IPS-18a (cell line): ENCODE measurements around the gene GLOD4.

Source experiments
- H3K27ac ChIP-seq: one replicate; pipeline ENCODE4 v1.5.1; 2013; ENCODE audit warnings: low read length
- H3K27me3 ChIP-seq: one replicate; pipeline ENCODE4 v1.6.1; 2013; ENCODE audit warnings: mild to moderate bottlenecking, low read length; ENCODE audit not compliant: control insufficient read depth, insufficient read depth
- H3K36me3 ChIP-seq: one replicate; pipeline ENCODE4 v1.6.1; 2013; ENCODE audit warnings: low read depth, low read length; ENCODE audit not compliant: control insufficient read depth
- H3K4me1 ChIP-seq: one replicate; pipeline ENCODE4 v1.6.1; 2013; ENCODE audit warnings: low read depth, low read length; ENCODE audit not compliant: control insufficient read depth
- H3K4me3 ChIP-seq: one replicate; pipeline ENCODE4 v1.5.1; 2013; ENCODE audit warnings: low read length
- H3K9ac ChIP-seq: one replicate; pipeline ENCODE4 v1.6.1; 2013; ENCODE audit warnings: mild to moderate bottlenecking, low read length, moderate library complexity
- H3K9me3 ChIP-seq: one replicate; pipeline ENCODE4 v1.6.1; 2013; ENCODE audit warnings: low read depth, low read length; ENCODE audit not compliant: control insufficient read depth

GLOD4 gene

DNA sequence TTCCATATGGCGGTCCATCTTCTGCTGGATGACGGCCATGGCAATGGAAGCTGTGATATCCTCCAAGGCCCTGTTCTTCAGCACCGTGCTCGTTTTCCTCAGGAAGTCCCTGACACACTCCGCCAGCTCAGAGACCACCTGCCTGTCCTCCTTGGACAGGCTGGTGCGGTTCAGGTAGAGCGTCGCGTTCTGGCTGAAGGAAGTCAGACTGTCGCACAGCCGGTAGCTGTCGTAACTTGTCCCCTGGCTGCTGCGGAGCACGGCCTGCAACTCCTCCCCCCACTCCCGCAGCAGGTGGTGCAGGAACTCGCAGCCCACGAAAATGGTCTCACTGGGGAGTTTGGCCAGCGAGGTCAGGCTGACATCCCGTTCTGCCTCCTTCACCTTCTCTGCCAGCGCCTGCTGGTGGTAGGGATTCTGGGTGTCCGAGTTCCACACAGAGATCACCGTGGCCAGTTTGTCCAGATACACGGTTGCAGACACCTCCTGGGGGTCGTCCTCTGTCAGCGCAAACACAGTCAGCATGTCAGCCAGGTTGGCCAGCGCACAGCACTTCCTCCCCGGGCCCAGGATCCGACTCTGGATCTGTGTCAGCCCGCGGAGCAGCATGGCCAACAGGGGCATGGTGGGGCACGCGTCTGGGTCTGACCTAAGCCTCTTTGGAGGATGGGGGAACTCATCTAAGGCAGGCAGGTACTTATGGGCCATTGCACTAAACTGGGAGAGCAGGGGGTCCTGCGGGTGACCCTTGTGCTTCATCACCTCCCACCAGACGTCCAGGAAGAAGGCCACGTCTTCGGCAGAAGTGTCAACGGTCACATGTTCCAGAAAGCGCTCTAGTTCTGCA is 35.1 kb downstream of the GLOD4 start:
- peaks cover 53% of the 10 kb centered on the region for H3K36me3 ChIP-seq

DNA sequence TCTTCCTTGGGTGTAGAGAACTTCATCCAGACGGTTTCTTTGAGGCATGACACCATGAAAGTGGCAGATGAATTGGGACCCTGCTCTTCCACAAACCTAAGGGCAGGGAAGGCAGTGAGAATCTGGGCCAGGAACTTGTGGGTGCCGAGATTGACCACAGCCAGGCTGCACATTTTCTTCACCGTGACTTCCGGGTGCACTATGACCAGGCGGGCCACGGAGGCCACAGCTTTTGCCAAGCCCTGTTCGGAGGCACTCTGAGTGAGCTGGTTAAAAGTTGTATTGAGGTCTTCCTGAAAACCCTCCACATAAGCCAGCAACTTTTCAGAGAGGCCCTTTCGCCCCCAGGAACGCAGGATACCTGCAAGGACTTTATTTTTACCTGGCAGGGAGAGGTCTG is 35.9 kb downstream of the GLOD4 start:
- Histone ChIP-seq H3K9ac (no peak overlapping the region), H3K27me3 (no peaks in the 10 kb centered on the region), H3K4me1 (no peaks in the 10 kb centered on the region), H3K4me3 (no peak overlapping the region), H3K9me3 (no peaks in the 10 kb centered on the region), H3K27ac (no peak overlapping the region), H3K36me3 (peaks cover 61% of the 10 kb centered on the region)

More for the DNA sequence above, 35.1 kb downstream of the GLOD4 start:
- H3K4me1 ChIP-seq: no peaks in the 10 kb centered on the region
- no peak overlapping the region for H3K4me3 ChIP-seq
- H3K9me3 ChIP-seq: no peaks in the 10 kb centered on the region
- no peak overlapping the region for H3K9ac ChIP-seq
- H3K27me3 ChIP-seq: no peaks in the 10 kb centered on the region
- H3K27ac ChIP-seq: no peak overlapping the region

DNA sequence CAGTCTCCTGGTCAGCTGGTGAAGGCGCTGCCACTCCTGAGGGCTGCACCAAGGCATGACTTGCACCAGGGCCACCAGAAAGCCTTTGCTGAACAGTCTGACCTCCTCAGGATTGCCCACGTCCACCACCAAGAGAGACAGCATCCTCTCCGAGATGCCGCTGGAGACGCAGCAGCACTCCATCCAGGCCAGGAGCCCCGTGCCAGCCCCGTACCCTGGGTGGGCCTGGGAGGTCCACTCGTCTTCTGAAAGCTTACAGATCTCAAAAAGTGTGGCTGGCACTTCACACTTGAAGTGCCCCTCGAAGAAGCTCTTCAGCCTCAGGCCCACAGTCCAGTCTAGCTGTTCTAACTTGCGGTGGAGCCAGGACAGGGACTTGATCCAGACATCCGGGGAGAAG is 36.7 kb downstream of the GLOD4 start:
- Histone ChIP-seq H3K27me3 (no peaks in the 10 kb centered on the region), H3K36me3 (peaks cover 67% of the 10 kb centered on the region), H3K4me3 (no peak overlapping the region), H3K27ac (no peak overlapping the region), H3K9ac (no peak overlapping the region), H3K4me1 (no peaks in the 10 kb centered on the region), H3K9me3 (no peaks in the 10 kb centered on the region)

DNA sequence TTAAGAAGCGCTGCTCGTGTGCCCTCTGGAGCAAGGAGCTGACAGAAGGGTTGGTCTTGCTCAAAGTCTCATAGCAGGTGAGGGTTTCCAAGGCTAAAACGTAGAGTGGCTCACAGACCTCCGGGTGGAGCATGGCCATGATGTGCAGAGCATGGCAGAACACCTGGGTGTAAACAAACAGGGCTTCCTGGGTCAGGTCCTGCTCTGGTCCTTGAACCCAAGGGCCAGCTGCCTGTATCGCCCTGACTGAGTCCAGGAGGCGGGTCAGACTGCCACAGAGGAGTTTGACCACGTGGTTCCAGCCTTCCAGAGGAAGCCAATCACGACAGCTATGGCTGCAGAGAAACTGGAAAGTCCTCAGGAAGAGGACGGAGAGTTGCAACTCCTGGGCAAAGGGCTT is 37.1 kb downstream of the GLOD4 start:
- no peak overlapping the region for H3K27ac ChIP-seq
- peaks cover 71% of the 10 kb centered on the region for H3K36me3 ChIP-seq
- no peaks in the 10 kb centered on the region for H3K9me3 ChIP-seq
- H3K27me3 ChIP-seq: no peaks in the 10 kb centered on the region
- no peak overlapping the region for H3K9ac ChIP-seq
- no peaks in the 10 kb centered on the region for H3K4me1 ChIP-seq
- H3K4me3 ChIP-seq: no peak overlapping the region

DNA sequence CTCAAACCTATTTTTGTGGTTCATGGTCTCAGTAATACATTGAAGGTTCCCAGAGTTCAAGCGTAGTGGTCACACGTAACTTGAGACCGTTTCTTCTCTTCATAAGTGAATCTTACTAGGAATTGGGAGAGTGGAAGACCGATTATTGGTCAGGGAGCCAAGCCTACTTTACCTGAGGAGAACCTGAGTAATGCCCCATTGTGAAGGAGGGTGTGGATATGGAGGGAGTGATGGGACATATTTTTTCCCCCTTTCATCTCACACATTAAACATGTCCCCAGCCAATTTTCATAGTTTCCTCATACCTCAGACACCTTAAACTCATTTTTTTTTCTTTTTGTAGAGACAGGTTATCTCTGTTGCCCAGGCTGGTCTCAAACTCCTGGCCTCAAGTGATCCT is 38.9 kb downstream of the GLOD4 start:
- H3K9me3 ChIP-seq: no peaks in the 10 kb centered on the region
- no peak overlapping the region for H3K27ac ChIP-seq
- no peaks in the 10 kb centered on the region for H3K27me3 ChIP-seq
- no peaks in the 10 kb centered on the region for H3K4me1 ChIP-seq
- H3K36me3 ChIP-seq: peaks cover 74% of the 10 kb centered on the region
- no peak overlapping the region for H3K4me3 ChIP-seq
- no peak overlapping the region for H3K9ac ChIP-seq

DNA sequence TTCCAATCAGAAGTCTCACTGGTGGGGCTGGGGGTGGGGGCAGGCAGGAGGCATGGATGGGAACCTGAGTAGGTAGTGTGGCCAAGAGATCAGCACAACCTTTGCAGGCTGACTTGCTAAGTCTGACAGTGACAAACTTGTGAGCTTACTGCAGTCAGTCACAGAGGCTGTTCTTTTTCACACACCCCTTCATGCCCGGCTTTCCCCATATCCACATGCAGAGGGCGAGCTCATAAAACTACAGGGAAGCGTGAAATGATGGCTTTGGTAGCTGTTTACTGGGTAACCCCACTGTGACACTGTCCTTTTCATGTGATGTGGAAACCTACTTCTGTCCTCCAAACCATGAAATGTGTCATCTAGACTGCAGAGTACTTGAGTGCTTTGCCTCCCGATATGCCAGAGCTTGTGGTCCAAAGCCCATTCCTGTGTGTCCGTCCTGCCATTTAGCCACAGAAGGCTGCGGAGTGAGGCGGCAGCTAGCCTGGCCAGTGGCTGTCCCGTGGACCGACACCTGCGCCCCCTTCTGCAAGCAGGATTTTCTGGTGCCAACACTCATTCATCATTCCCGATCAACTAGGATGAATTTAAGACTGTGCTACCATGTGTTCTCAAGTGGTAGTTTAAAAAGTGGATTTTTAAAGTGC is 39.8 kb downstream of the GLOD4 start:
- Histone ChIP-seq H3K27ac (no peak overlapping the region), H3K36me3 (peaks cover 68% of the 10 kb centered on the region), H3K4me3 (no peak overlapping the region), H3K27me3 (no peaks in the 10 kb centered on the region), H3K4me1 (no peaks in the 10 kb centered on the region), H3K9me3 (no peaks in the 10 kb centered on the region), H3K9ac (no peak overlapping the region)

DNA sequence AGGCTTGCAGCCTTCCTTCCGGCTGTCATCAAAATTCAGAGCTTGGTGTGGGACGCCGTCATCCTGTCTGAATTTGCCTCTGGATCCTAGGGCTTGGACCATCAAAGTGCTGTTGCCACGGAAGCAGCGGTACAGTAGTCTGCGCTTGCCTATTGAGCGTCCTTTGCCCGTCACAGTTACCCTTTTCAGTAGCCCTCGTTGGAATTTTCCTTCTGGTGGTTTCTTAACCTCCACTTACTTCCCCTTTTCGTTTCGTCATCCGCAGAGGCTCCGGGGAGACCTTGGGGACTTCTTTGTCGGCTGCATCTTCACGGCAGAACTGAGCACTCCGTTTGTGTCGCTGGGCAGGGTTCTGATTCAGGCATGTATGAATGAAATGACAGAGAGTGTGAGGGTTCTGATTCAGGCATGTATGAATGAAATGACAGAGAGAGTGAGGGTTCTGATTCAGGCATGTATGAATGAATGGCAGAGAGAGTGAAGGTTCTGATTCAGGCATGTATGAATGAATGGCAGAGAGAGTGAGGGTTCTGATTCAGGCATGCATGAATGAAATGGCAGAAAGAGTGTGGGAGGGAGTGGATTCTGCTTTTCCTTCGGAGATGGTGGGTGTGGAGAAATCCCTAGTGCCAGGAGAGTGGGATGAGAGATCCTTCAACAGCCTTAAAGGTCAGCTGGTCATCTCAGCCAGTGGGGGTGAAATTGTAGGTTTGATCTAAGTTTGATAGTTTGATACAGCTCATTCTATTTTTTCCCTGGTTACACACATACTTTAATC is 41.7 kb downstream of the GLOD4 start:
- peaks cover 51% of the 10 kb centered on the region for H3K36me3 ChIP-seq
- H3K27me3 ChIP-seq: no peaks in the 10 kb centered on the region

DNA sequence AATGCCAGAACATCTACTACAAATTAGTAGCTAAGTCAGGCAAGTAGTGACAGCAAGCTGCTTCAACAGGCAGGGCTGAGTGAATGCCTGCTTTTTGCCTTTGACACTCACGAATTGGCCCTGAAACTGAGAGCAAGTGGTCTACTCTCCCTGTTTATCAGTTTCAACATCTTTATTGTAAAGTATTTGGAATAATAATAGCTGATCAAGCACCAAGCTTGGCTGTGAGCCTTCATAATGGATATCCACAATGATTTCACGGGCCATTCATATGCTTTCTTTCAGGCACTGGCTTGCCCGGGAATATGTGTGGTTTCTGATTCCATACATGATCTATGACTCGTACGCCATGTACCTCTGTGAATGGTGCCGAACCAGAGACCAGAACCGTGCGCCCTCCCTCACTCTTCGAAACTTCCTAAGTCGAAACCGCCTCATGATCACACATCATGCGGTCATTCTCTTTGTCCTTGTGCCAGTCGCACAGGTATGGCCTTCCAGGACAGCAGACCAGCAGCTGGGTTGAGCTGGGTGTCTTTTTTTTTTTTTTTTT is 44.4 kb downstream of the GLOD4 start:
- Histone ChIP-seq H3K27ac (no peak overlapping the region), H3K36me3 (peaks cover 38% of the 10 kb centered on the region), H3K4me1 (peaks cover 9% of the 10 kb centered on the region), H3K9ac (no peak overlapping the region), H3K9me3 (no peaks in the 10 kb centered on the region), H3K4me3 (no peak overlapping the region), H3K27me3 (peaks cover 9% of the 10 kb centered on the region)

More for the DNA sequence above, 41.7 kb downstream of the GLOD4 start:
- no peak overlapping the region for H3K27ac ChIP-seq
- no peaks in the 10 kb centered on the region for H3K4me1 ChIP-seq
- no peak overlapping the region for H3K4me3 ChIP-seq
- no peaks in the 10 kb centered on the region for H3K9me3 ChIP-seq
- H3K9ac ChIP-seq: no peak overlapping the region

DNA sequence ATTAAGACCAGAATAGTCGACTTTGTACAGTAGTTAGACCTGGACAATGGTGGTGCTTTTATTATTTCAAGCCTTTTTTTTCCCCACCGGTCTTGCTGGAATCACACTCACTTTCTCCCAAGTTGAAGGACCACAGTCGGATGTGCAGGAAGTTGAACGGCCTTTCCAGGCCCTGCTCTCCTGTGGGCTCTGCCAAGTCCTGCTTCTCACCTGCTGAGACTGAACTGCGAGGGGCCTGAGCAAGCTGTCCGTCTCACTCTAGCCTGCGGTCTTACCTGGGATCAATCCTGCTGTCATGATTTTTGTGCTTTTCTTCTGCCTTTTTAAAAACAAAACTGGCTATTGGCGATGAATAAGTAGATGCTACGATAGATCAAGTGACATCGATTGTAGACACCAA is 48.3 kb downstream of the GLOD4 start:
- H3K27ac ChIP-seq: no peak overlapping the region
- H3K4me3 ChIP-seq: peak overlapping the region; percentile 90
- H3K27me3 ChIP-seq: peaks cover 18% of the 10 kb centered on the region
- peak overlapping the region; percentile 77 for H3K9ac ChIP-seq
- H3K36me3 ChIP-seq: peaks cover 14% of the 10 kb centered on the region
- H3K4me1 ChIP-seq: peaks cover 9% of the 10 kb centered on the region
- H3K9me3 ChIP-seq: no peaks in the 10 kb centered on the region

DNA sequence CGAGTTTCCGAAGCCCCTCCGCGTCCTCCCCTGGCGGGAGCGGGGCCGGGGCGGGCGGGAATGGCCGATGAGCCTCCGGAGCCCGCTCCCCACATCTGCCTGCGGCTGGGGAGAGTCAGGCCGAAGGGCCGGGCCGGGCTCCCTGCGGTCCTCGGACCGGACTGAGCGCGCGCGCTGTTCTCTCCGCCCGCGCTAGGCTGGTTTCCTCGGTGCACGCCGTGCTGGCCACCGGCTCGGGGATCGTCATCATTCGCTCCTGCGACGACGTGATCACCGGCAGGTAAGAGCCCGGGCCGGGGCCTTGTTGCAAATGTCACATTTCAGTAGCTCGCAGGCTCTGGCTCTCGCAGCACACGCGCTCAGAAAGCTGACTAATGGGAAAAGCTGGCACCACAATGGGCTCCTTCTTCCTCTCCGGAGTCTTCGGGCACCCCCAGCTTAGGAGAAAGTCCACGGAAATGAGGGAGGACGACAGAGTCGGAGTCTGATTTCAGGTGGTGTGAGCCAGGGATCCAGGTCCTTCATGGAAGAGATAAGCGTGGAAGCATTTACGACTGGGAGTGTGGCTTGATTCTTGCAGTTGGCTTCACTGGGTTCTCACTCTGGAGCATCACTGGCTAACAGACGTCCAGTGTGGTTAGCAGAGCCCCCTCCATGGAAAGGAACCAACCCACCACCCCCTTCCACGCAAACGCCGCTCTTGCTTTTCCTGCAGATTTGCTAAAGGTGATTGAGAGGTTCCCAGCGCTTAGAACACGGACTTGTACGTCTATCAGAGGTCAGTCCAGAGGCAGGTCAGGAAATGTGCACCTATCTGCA is 49.0 kb downstream of the GLOD4 start:
- Histone ChIP-seq H3K27ac (no peak overlapping the region), H3K4me1 (peaks cover 9% of the 10 kb centered on the region), H3K9me3 (no peaks in the 10 kb centered on the region), H3K9ac (peak overlapping the region; percentile 77), H3K4me3 (peak overlapping the region; percentile 90), H3K36me3 (peaks cover 10% of the 10 kb centered on the region), H3K27me3 (peaks cover 18% of the 10 kb centered on the region)
